KMS-11 (cell line): ENCODE measurements around the gene TSPOAP1.

ENCODE experiments used
- H2AFZ ChIP-seq: fragments of 200-600 bp; sonication (generic); 2 replicates; pipeline ENCODE4 v1.6.1; 2016; ENCODE audit warnings: antibody characterized with exemption, mixed run types, low read depth
- H3K27ac ChIP-seq: fragments of 200-600 bp; sonication (generic); 2 replicates; pipeline ENCODE4 v1.6.1; 2016; ENCODE audit warnings: mild to moderate bottlenecking, mixed run types
- H3K27me3 ChIP-seq: fragments of 200-600 bp; sonication (generic); 2 replicates; pipeline ENCODE4 v1.6.1; 2017; ENCODE audit warnings: mild to moderate bottlenecking, low read depth, mixed run types, moderate library complexity; ENCODE audit not compliant: insufficient read depth
- H3K36me3 ChIP-seq: fragments of 200-600 bp; sonication (generic); 2 replicates; pipeline ENCODE4 v1.6.1; 2017; ENCODE audit warnings: mild to moderate bottlenecking, mixed run types; ENCODE audit not compliant: insufficient read depth
- H3K4me1 ChIP-seq: fragments of 200-600 bp; sonication (generic); 2 replicates; pipeline ENCODE4 v1.6.1; 2016; ENCODE audit warnings: mild to moderate bottlenecking, low read depth, mixed run types; ENCODE audit not compliant: poor library complexity, severe bottlenecking
- H3K4me2 ChIP-seq: fragments of 200-600 bp; sonication (generic); 2 replicates; pipeline ENCODE4 v1.7.0; 2016; ENCODE audit warnings: mild to moderate bottlenecking, mixed run types
- H3K4me3 ChIP-seq: fragments of 200-600 bp; sonication (generic); IDR thresholded peaks from 2 replicates; pipeline ENCODE4 v1.6.1; 2017; ENCODE audit warnings: low read depth, low read length, mixed read lengths; ENCODE audit not compliant: insufficient read depth
- H3K79me2 ChIP-seq: fragments of 200-600 bp; sonication (generic); 2 replicates; pipeline ENCODE4 v1.6.1; 2016; ENCODE audit warnings: low read depth, mixed run types; ENCODE audit not compliant: insufficient read depth
- H3K9ac ChIP-seq: fragments of 200-600 bp; sonication (generic); 2 replicates; pipeline ENCODE4 v1.6.1; 2016; ENCODE audit warnings: mild to moderate bottlenecking, mixed run types
- H4K20me1 ChIP-seq: fragments of 200-600 bp; sonication (generic); 2 replicates; pipeline ENCODE4 v1.6.1; 2016; ENCODE audit warnings: mild to moderate bottlenecking, mixed run types; ENCODE audit not compliant: insufficient read depth
- CTCF ChIP-seq: fragments of 200-600 bp; sonication (generic); conservative IDR thresholded peaks from 2 replicates; pipeline ENCODE4 v1.6.1; 2017; ENCODE audit warnings: low read depth, mild to moderate bottlenecking, antibody characterized with exemption, low read length, moderate library complexity, mixed read lengths

Gene TSPOAP1

GRCh38 chr17:58348038-58348437 lies 19.4 kb upstream of the TSPOAP1 start:
- no peak overlapping the region; the same call in 1 of the 2 replicates for H3K27ac ChIP-seq
- no peaks in the 10 kb centered on the region for H3K27me3 ChIP-seq
- peaks cover 71% of the 10 kb centered on the region for H3K79me2 ChIP-seq
- H3K4me1 ChIP-seq: peaks cover 79% of the 10 kb centered on the region
- no peak for TF ChIP-seq CTCF
- H3K9ac ChIP-seq: no peak overlapping the region
- no peak overlapping the region for H2AFZ ChIP-seq
- no peaks in the 10 kb centered on the region for H4K20me1 ChIP-seq
- H3K36me3 ChIP-seq: peaks cover 4% of the 10 kb centered on the region; the same call in 1 of the 2 replicates
- no peak overlapping the region for H3K4me3 ChIP-seq
- H3K4me2 ChIP-seq: no peak overlapping the region

GRCh38 chr17:58345500-58345899 lies 16.9 kb upstream of the TSPOAP1 start:
- no peak for TF ChIP-seq CTCF
- Histone ChIP-seq H3K4me3 (no peak overlapping the region), H3K4me1 (peaks cover 91% of the 10 kb centered on the region), H2AFZ (no peak overlapping the region), H3K9ac (peak overlapping the region; percentile 57; the same call in 1 of the 2 replicates), H3K27ac (peak overlapping the region; percentile 96), H3K79me2 (peaks cover 81% of the 10 kb centered on the region), H3K27me3 (no peaks in the 10 kb centered on the region), H3K36me3 (peaks cover 4% of the 10 kb centered on the region; the same call in 1 of the 2 replicates), H4K20me1 (no peaks in the 10 kb centered on the region), H3K4me2 (peak overlapping the region; percentile 95)

- H4K20me1 ChIP-seq: no peaks in the 10 kb centered on the region
- H3K4me1 ChIP-seq: peaks cover 97% of the 10 kb centered on the region
- H3K27ac ChIP-seq: peak overlapping the region; percentile 96
- H3K4me2 ChIP-seq: peak overlapping the region; percentile 95
- peaks cover 83% of the 10 kb centered on the region for H3K79me2 ChIP-seq
- peak overlapping the region; percentile 57; the same call in 1 of the 2 replicates for H3K9ac ChIP-seq
- TF ChIP-seq CTCF: peak; percentile 48
- H3K4me3 ChIP-seq: no peak overlapping the region
- H2AFZ ChIP-seq: no peak overlapping the region
- peaks cover 3% of the 10 kb centered on the region; the same call in 1 of the 2 replicates for H3K36me3 ChIP-seq
- H3K27me3 ChIP-seq: no peaks in the 10 kb centered on the region
Measured at GRCh38 chr17:58344791-58345157, 16.2 kb upstream of the TSPOAP1 start.

- no peak overlapping the region for H2AFZ ChIP-seq
- no peak overlapping the region for H3K4me3 ChIP-seq
- no peaks in the 10 kb centered on the region; the same call in 1 of the 2 replicates for H3K36me3 ChIP-seq
- H3K79me2 ChIP-seq: peaks cover 83% of the 10 kb centered on the region
- TF ChIP-seq CTCF: no peak
- H3K9ac ChIP-seq: peak overlapping the region; percentile 57; the same call in 1 of the 2 replicates
- no peaks in the 10 kb centered on the region for H4K20me1 ChIP-seq
- peak overlapping the region; percentile 95 for H3K4me2 ChIP-seq
- peak overlapping the region; percentile 96 for H3K27ac ChIP-seq
- peaks cover 97% of the 10 kb centered on the region for H3K4me1 ChIP-seq
- no peaks in the 10 kb centered on the region for H3K27me3 ChIP-seq
Measured at GRCh38 chr17:58344047-58344790, 15.6 kb upstream of the TSPOAP1 start.
